ENCODE data around the gene CALCB. TPM values are rescaled to one million over a fixed set of nuclear protein-coding genes. Genes with fewer than 3 reads are reported as not detected.

Gene CALCB
- total RNA-seq, 4 donors from 2014 or later, result 0.34 to 0.44 (median 0.38) TPM; not detected in 1

GRCh38 chr11:15045209-15045608 lies 28.2 kb upstream of the CALCB start:
- no peak for TF ChIP-seq CTCF (IDR thresholded peaks at IDR 0.05; ENCODE audit: low read depth)

GRCh38 chr11:15045891-15046290 lies 27.5 kb upstream of the CALCB start:
- no peak for TF ChIP-seq CTCF (IDR thresholded peaks at IDR 0.05; ENCODE audit: low read depth)

GRCh38 chr11:15048616-15049015 lies 24.8 kb upstream of the CALCB start:
- no peak for TF ChIP-seq CTCF (IDR thresholded peaks at IDR 0.05; ENCODE audit: low read depth)

GRCh38 chr11:15053191-15053685 lies 20.2 kb upstream of the CALCB start:
- no peak for TF ChIP-seq CTCF (IDR thresholded peaks at IDR 0.05; ENCODE audit: low read depth)

- no peak for TF ChIP-seq CTCF (IDR thresholded peaks at IDR 0.05; ENCODE audit: low read depth)
Measured at GRCh38 chr11:15055620-15056356, 17.6 kb upstream of the CALCB start.

- no peak for TF ChIP-seq CTCF (IDR thresholded peaks at IDR 0.05; ENCODE audit: low read depth)
Measured at GRCh38 chr11:15057329-15057728, 16.1 kb upstream of the CALCB start.

- no peak for TF ChIP-seq CTCF (IDR thresholded peaks at IDR 0.05; ENCODE audit: low read depth)
Measured at GRCh38 chr11:15059132-15059915, 14.1 kb upstream of the CALCB start.

All from subcutaneous adipose tissue (tissue), 4 donors.